K562 (cell line): Measurements from ENCODE around the gene LRRC74B. TPM values are rescaled to one million over a fixed set of nuclear protein-coding genes. Genes with fewer than 3 reads are reported as not detected.

ENCODE experiments used
- ARHGAP35 ChIP-seq: fragments of 450-650 bp; IDR thresholded peaks from 2 replicates; pipeline ENCODE4 v1.6.1; 2018; ENCODE audit not compliant: partially characterized antibody
- ATF1 ChIP-seq, 2 experiments: fragments of 450-650 bp in 1 of 2; IDR thresholded peaks; 2 replicates each; pipeline ENCODE4 v1.6.1; 2016; ENCODE audit warnings: missing compliant biosample characterization in 1 of 2, missing genetic modification characterization in 1 of 2
- ATF2 ChIP-seq: sonication (generic); formaldehyde crosslinking; IDR thresholded peaks from 2 replicates; pipeline ENCODE4 v1.8.1; 2022; ENCODE audit warnings: missing genetic modification reagents
- DACH1 ChIP-seq: fragments of 450-650 bp; IDR thresholded peaks from 2 replicates; pipeline ENCODE4 v1.6.1; 2018; ENCODE audit not compliant: partially characterized antibody
- HDAC1 ChIP-seq, 2 experiments: fragments of 450-650 bp; IDR thresholded peaks; 2 replicates each; pipeline ENCODE4 v1.6.1; 2016 to 2017; ENCODE audit warnings: inconsistent platforms in 1 of 2, mild to moderate bottlenecking in 1 of 2, moderate library complexity in 1 of 2
- KDM2B ChIP-seq: fragments of 250-450 bp; sonication (Bioruptor Pico); IDR thresholded peaks from 2 replicates; pipeline ENCODE4 v1.8.0; 2021; ENCODE audit warnings: mild to moderate bottlenecking, moderate library complexity
- KLF6 ChIP-seq: fragments of 250-450 bp; sonication (Bioruptor Pico); IDR thresholded peaks from 2 replicates; pipeline ENCODE4 v1.4.0; 2020; ENCODE audit warnings: mild to moderate bottlenecking, moderate library complexity, borderline replicate concordance
- MTA2 ChIP-seq: fragments of 450-650 bp; IDR thresholded peaks from 2 replicates; pipeline ENCODE4 v1.6.1; 2016; ENCODE audit warnings: low read depth
- NR2F6 ChIP-seq: fragments of 450-650 bp; formaldehyde crosslinking; IDR thresholded peaks from 2 replicates; pipeline ENCODE4 v1.4.0; 2020; ENCODE audit warnings: mild to moderate bottlenecking
- PCBP1 ChIP-seq: fragments of 200-400 bp; formaldehyde crosslinking; IDR thresholded peaks from 2 replicates; pipeline ENCODE4 v1.6.1; 2018; ENCODE audit warnings: mild to moderate bottlenecking, low read depth, low read length; ENCODE audit not compliant: poor library complexity, severe bottlenecking
- RAD21 ChIP-seq, 2 experiments: fragments of 250-450 bp in 1 of 2; fragments of 450-650 bp in 1 of 2; sonication (Bioruptor Pico) in 1 of 2; formaldehyde crosslinking in 1 of 2; IDR thresholded peaks in 1 of 2; conservative IDR thresholded peaks in 1 of 2; 2 replicates each; pipeline versions ENCODE4 v1.4.0 to v1.8.0; 2020 to 2022; ENCODE audit warnings: mild to moderate bottlenecking in 2 of 2, moderate library complexity in 1 of 2
- RBBP5 ChIP-seq: fragments of 200-600 bp; sonication (generic); IDR thresholded peaks from 2 replicates; pipeline ENCODE4 v1.6.1; 2012; ENCODE audit warnings: borderline replicate concordance, mild to moderate bottlenecking, low read length, control low read depth, inconsistent platforms; ENCODE audit not compliant: insufficient read depth, poor library complexity, severe bottlenecking
- RBM22 ChIP-seq: fragments of 200-400 bp; formaldehyde crosslinking; IDR thresholded peaks from 2 replicates; pipeline ENCODE4 v1.6.1; 2018; ENCODE audit warnings: low read length, low read depth; ENCODE audit not compliant: poor library complexity, severe bottlenecking
- RNF2 ChIP-seq: sonication (generic); IDR thresholded peaks from 2 replicates; pipeline ENCODE4 v1.6.1; 2016
- RUNX1 ChIP-seq: sonication (generic); IDR thresholded peaks from 2 replicates; pipeline ENCODE4 v1.6.1; 2016; ENCODE audit warnings: antibody characterized with exemption, low read depth
- SREBF1 ChIP-seq: fragments of 150-350 bp; IDR thresholded peaks from 2 replicates; pipeline ENCODE4 v1.6.1; 2014; ENCODE audit warnings: antibody characterized with exemption, low read depth, low read length, borderline replicate concordance
- USF1 ChIP-seq: sonication (generic); formaldehyde crosslinking; IDR thresholded peaks from 2 replicates; pipeline ENCODE4 v1.9.0; 2022; ENCODE audit warnings: mild to moderate bottlenecking, missing genetic modification reagents
- ZNF3 ChIP-seq: fragments of 250-450 bp; sonication (Bioruptor Pico); IDR thresholded peaks from 2 replicates; pipeline ENCODE4 v1.5.0; 2021; ENCODE audit warnings: mild to moderate bottlenecking, moderate library complexity
- ZNF311 ChIP-seq: fragments of 250-450 bp; sonication (Bioruptor Pico); IDR thresholded peaks from 2 replicates; pipeline ENCODE4 v1.4.0; 2020; ENCODE audit warnings: mild to moderate bottlenecking, moderate library complexity
- ZNF507 ChIP-seq: conservative IDR thresholded peaks from 2 replicates; pipeline ENCODE4 v1.6.1; 2017; ENCODE audit warnings: missing genetic modification characterization, missing compliant biosample characterization
- polyA plus RNA-seq, 8 experiments: library from polyadenylated mRNA; depleted of rRNA in 4 of 8; stranded (reverse) in 5 of 8; unstranded in 3 of 8; fragments of >200 nt; fragmentation: Nextera tagmentation in 2 of 8; fragmentation: Illumina TruSeq in 1 of 8; extraction: Ambion mirVana in 2 of 8; extraction: Trizol in 1 of 8; gene quantifications; 2 replicates each; pipeline versions ENCODE4 v1.2.1 to v1.2.3, GENCODE V29; 2011 to 2014; ENCODE audit warnings: inconsistent platforms in 1 of 8, missing spikeins in 1 of 8
- total RNA-seq, 7 experiments: library from RNA; depleted of rRNA in 6 of 7; stranded (reverse); fragments of >200 nt in 6 of 7; fragmentation: Illumina TruSeq in 2 of 7; extraction: Trizol in 2 of 7; gene quantifications; 2 replicates each; pipeline versions ENCODE4 v1.2.1 to v1.2.3, GENCODE V29; 2011 to 2021; ENCODE audit warnings: low replicate concordance in 1 of 7
- TF ChIP-seq, protein P1 (sequence below), 3 experiments: IDR thresholded peaks in 2 of 3; conservative IDR thresholded peaks in 1 of 3; 2 replicates each; pipeline ENCODE4 v1.5.1; 2011 to 2012; ENCODE audit warnings: low read length in 3 of 3, mild to moderate bottlenecking in 3 of 3, control low read depth in 2 of 3, improper control_type of control experiment in 1 of 3, inconsistent platforms in 1 of 3, low read depth in 1 of 3, mixed read lengths in 1 of 3, moderate library complexity in 1 of 3; ENCODE audit not compliant: insufficient read depth in 2 of 3
- TF ChIP-seq, protein P2 (sequence below): IDR thresholded peaks from 2 replicates; pipeline ENCODE4 v1.6.1; 2016; ENCODE audit warnings: missing genetic modification characterization, missing compliant biosample characterization

The LRRC74B gene
- total and polyA plus RNA-seq, 9 of the 15 experiments (the other 6 are each of a cell fraction or from before 2014, with no cell fraction given): not detected

- TF ChIP-seq USF1 (peak; percentile 76), KDM2B (no peak), RBM22 (no peak), RAD21 (CRISPR knock-in tag; conservative IDR thresholded peaks at IDR 0.05 in 1 of 2, IDR thresholded peaks at IDR 0.05 in 1 of 2) (0 out of 4 replicates have a peak, but pooled peaks of 1 of the 2 experiments have one; percentile 5), DACH1 (no peak), RNF2 (no peak), ZNF311 (CRISPR knock-in tag) (no peak), ATF1 (CRISPR knock-in tag; IDR thresholded peaks at IDR 0.05) (no peak), ATF1 (tag; IDR thresholded peaks at IDR 0.05) (no peak), HDAC1 (IDR thresholded peaks at IDR 0.05) (no peak), ATF2 (0 out of 2 replicates have a peak, but pooled peaks have one; percentile 46), ARHGAP35 (no peak), MTA2 (no peak), PCBP1 (no peak), RBBP5 (peak; percentile 42), SREBF1 (no peak), KLF6 (no peak), RUNX1 (peak; percentile 25; the same call in 1 of the 2 replicates), ZNF507 (tag) (no peak), NR2F6 (CRISPR knock-in tag) (no peak), ZNF3 (no peak)
- TF ChIP-seq, protein P1, sequence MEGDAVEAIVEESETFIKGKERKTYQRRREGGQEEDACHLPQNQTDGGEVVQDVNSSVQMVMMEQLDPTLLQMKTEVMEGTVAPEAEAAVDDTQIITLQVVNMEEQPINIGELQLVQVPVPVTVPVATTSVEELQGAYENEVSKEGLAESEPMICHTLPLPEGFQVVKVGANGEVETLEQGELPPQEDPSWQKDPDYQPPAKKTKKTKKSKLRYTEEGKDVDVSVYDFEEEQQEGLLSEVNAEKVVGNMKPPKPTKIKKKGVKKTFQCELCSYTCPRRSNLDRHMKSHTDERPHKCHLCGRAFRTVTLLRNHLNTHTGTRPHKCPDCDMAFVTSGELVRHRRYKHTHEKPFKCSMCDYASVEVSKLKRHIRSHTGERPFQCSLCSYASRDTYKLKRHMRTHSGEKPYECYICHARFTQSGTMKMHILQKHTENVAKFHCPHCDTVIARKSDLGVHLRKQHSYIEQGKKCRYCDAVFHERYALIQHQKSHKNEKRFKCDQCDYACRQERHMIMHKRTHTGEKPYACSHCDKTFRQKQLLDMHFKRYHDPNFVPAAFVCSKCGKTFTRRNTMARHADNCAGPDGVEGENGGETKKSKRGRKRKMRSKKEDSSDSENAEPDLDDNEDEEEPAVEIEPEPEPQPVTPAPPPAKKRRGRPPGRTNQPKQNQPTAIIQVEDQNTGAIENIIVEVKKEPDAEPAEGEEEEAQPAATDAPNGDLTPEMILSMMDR (IDR thresholded peaks at IDR 0.05 in 2 of 3, conservative IDR thresholded peaks at IDR 0.05 in 1 of 3; ENCODE audit: insufficient read depth in 2 of 3, low read depth in 1 of 3, low read length in 3 of 3): 0 out of 6 replicates have a peak, but pooled peaks of 1 of the 3 experiments have one; percentile 1
- TF ChIP-seq, protein P2, sequence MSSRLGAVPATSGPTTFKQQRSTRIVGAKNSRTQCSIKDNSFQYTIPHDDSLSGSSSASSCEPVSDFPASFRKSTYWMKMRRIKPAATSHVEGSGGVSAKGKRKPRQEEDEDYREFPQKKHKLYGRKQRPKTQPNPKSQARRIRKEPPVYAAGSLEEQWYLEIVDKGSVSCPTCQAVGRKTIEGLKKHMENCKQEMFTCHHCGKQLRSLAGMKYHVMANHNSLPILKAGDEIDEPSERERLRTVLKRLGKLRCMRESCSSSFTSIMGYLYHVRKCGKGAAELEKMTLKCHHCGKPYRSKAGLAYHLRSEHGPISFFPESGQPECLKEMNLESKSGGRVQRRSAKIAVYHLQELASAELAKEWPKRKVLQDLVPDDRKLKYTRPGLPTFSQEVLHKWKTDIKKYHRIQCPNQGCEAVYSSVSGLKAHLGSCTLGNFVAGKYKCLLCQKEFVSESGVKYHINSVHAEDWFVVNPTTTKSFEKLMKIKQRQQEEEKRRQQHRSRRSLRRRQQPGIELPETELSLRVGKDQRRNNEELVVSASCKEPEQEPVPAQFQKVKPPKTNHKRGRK (tag): no peak
Measured at GRCh38 chr22:21025266-21025665, 20.5 kb upstream of the LRRC74B start (continued).
